IMR-90 (cell line): ENCODE results near the gene PROK2. TPM values are rescaled to one million over a fixed set of nuclear protein-coding genes. Genes with fewer than 3 reads are reported as not detected.

Experiments
- ATAC-seq: fragments of 200-7000 bp; cut with Tn5 transposase; 2 replicates; pipeline ENCODE4 v1.9.1; 2020; ENCODE audit warnings: low read depth, mild to moderate bottlenecking, moderate library complexity
- BruUV-seq: library from RNA; stranded (reverse); fragments of 400-500 nt; replicated peaks from 2 replicates; lab custom pipeline; 2021; lab: Mats Ljungman, UMichigan
- CTCF ChIA-PET: fragments of 300-600 bp; formaldehyde crosslinking; extraction: SDS; loops from one replicate; lab custom pipeline; 2021; ENCODE audit warnings: antibody characterized with exemption; lab: Yijun Ruan, JAX
- POLR2A ChIA-PET: fragments of 300-600 bp; sonication (Branson Sonifier 250); formaldehyde crosslinking; loops from one replicate; lab custom pipeline; 2022; ENCODE audit warnings: antibody characterized with exemption; ENCODE audit not compliant: unreplicated experiment; lab: Charles Lee
- DNase-seq: peaks from one replicate; pipeline ENCODE4 v3.0.0; 2013
- H2AFZ ChIP-seq: replicated peaks from 2 replicates; pipeline ENCODE3; 2013; ENCODE audit warnings: low read length, mild to moderate bottlenecking; ENCODE audit not compliant: poor library complexity
- H2AK5ac ChIP-seq: 2 replicates; pipeline ENCODE4 v1.6.1; 2013; ENCODE audit warnings: low read depth, low read length, inconsistent platforms
- H2AK9ac ChIP-seq: replicated peaks from 2 replicates; pipeline ENCODE3; 2013; ENCODE audit warnings: mild to moderate bottlenecking, low read depth, low read length, moderate library complexity; ENCODE audit not compliant: poor library complexity
- H2BK120ac ChIP-seq: 2 replicates; pipeline ENCODE4 v1.6.1; 2013; ENCODE audit warnings: low read depth, low read length, inconsistent platforms
- H2BK15ac ChIP-seq: 3 replicates; pipeline ENCODE4 v1.6.1; 2013; ENCODE audit warnings: low read depth, low read length, inconsistent platforms
- H2BK20ac ChIP-seq: 2 replicates; pipeline ENCODE4 v1.6.1; 2013; ENCODE audit warnings: low read depth, mild to moderate bottlenecking, inconsistent platforms, low read length, moderate library complexity
- H2BK5ac ChIP-seq: 2 replicates; pipeline ENCODE4 v1.6.1; 2013; ENCODE audit warnings: mild to moderate bottlenecking, low read depth, low read length, inconsistent platforms; ENCODE audit not compliant: poor library complexity, severe bottlenecking
- H3K14ac ChIP-seq: replicated peaks from 2 replicates; pipeline ENCODE4 v1.6.1; 2013; ENCODE audit warnings: low read depth, low read length, inconsistent platforms
- H3K18ac ChIP-seq: 2 replicates; pipeline ENCODE4 v1.6.1; 2013; ENCODE audit warnings: low read depth, low read length, control low read depth
- H3K23ac ChIP-seq: 2 replicates; pipeline ENCODE4 v1.6.1; 2013; ENCODE audit warnings: low read depth, low read length, inconsistent platforms
- H3K27ac ChIP-seq: 2 replicates; pipeline ENCODE4 v1.5.1; 2013; ENCODE audit warnings: mild to moderate bottlenecking, control low read depth, low read length; ENCODE audit not compliant: insufficient read depth
- H3K27me3 ChIP-seq: 2 replicates; pipeline ENCODE4 v1.6.1; 2013; ENCODE audit warnings: low read length; ENCODE audit not compliant: control insufficient read depth, insufficient read depth
- H3K36me3 ChIP-seq: 2 replicates; pipeline ENCODE4 v1.6.1; 2013; ENCODE audit warnings: low read length, mixed read lengths; ENCODE audit not compliant: control insufficient read depth, insufficient read depth
- H3K4ac ChIP-seq: 2 replicates; pipeline ENCODE4 v1.6.1; 2013; ENCODE audit warnings: low read depth, low read length, inconsistent platforms
- H3K4me1 ChIP-seq: 2 replicates; pipeline ENCODE4 v1.6.1; 2013; ENCODE audit warnings: low read length, mixed read lengths; ENCODE audit not compliant: control insufficient read depth, insufficient read depth
- H3K4me2 ChIP-seq: 2 replicates; pipeline ENCODE4 v1.6.1; 2013; ENCODE audit warnings: low read depth, mild to moderate bottlenecking, control low read depth, low read length, moderate library complexity
- H3K4me3 ChIP-seq: 2 replicates; pipeline ENCODE4 v1.5.1; 2013; ENCODE audit warnings: low read depth, mild to moderate bottlenecking, control low read depth, low read length, moderate library complexity; ENCODE audit not compliant: insufficient read depth
- H3K56ac ChIP-seq: 2 replicates; pipeline ENCODE4 v1.6.1; 2013; ENCODE audit warnings: low read length, inconsistent platforms; ENCODE audit not compliant: insufficient read depth; ENCODE audit errors: extremely low read depth
- H3K79me1 ChIP-seq, 2 experiments: 2 replicates each; pipeline ENCODE4 v1.6.1; 2013; ENCODE audit warnings: low read length in 2 of 2, inconsistent platforms in 1 of 2, low read depth in 1 of 2
- H3K9ac ChIP-seq: 2 replicates; pipeline ENCODE4 v1.6.1; 2013; ENCODE audit warnings: low read depth, low read length, control low read depth
- H3K9me1 ChIP-seq: 2 replicates; pipeline ENCODE4 v1.6.1; 2013; ENCODE audit warnings: low read length, inconsistent platforms; ENCODE audit not compliant: insufficient read depth
- H3K9me3 ChIP-seq: 2 replicates; pipeline ENCODE4 v1.6.1; 2013; ENCODE audit warnings: low read length; ENCODE audit not compliant: control insufficient read depth, insufficient read depth
- H4K20me1 ChIP-seq: 2 replicates; pipeline ENCODE4 v1.6.1; 2013; ENCODE audit warnings: low read length, inconsistent platforms; ENCODE audit not compliant: insufficient read depth
- H4K5ac ChIP-seq: 2 replicates; pipeline ENCODE4 v1.6.1; 2013; ENCODE audit warnings: mild to moderate bottlenecking, low read depth, low read length, control low read depth
- H4K8ac ChIP-seq, 2 experiments: 2 replicates each; pipeline ENCODE4 v1.6.1; 2013; ENCODE audit warnings: low read depth in 2 of 2, low read length in 2 of 2, control low read depth in 1 of 2, inconsistent platforms in 1 of 2
- H4K91ac ChIP-seq: 2 replicates; pipeline ENCODE4 v1.6.1; 2013; ENCODE audit warnings: low read depth, low read length, inconsistent platforms; ENCODE audit not compliant: insufficient read depth
- BHLHE40 ChIP-seq: fragments of 150-350 bp; IDR thresholded peaks from 2 replicates; pipeline ENCODE4 v1.6.1; 2016; ENCODE audit warnings: mild to moderate bottlenecking, low read depth, low read length
- CHD1 ChIP-seq: IDR thresholded peaks from 2 replicates; pipeline ENCODE4 v1.6.1; 2012; ENCODE audit warnings: low read depth, low read length, improper control_type of control experiment
- FOS ChIP-seq: fragments of 150-350 bp; IDR thresholded peaks from 2 replicates; pipeline ENCODE4 v1.6.1; 2016; ENCODE audit warnings: low read depth, low read length
- MAFK ChIP-seq: IDR thresholded peaks from 2 replicates; pipeline ENCODE4 v1.6.1; 2012; ENCODE audit warnings: low read depth, low read length, improper control_type of control experiment
- MXI1 ChIP-seq: IDR thresholded peaks from 2 replicates; pipeline ENCODE4 v1.6.1; 2012; ENCODE audit warnings: low read depth, mild to moderate bottlenecking, low read length, moderate library complexity, borderline replicate concordance
- NFE2L2 ChIP-seq: fragments of 150-350 bp; IDR thresholded peaks from 2 replicates; pipeline ENCODE4 v1.6.1; 2016; ENCODE audit warnings: low read depth, mild to moderate bottlenecking, low read length
- POLR2A ChIP-seq: IDR thresholded peaks from 2 replicates; pipeline ENCODE4 v1.6.1; 2012; ENCODE audit warnings: mild to moderate bottlenecking, low read depth, low read length
- RAD21 ChIP-seq: IDR thresholded peaks from 2 replicates; pipeline ENCODE4 v1.6.1; 2012; ENCODE audit warnings: low read length, improper control_type of control experiment
- RCOR1 ChIP-seq: IDR thresholded peaks from 2 replicates; pipeline ENCODE4 v1.6.1; 2012; ENCODE audit warnings: mild to moderate bottlenecking, low read length, improper control_type of control experiment; ENCODE audit not compliant: insufficient replicate concordance
- WGBS, 2 experiments: methylation state at CpG; one replicate each; pipeline versions ENCODE4 v1.1.5 to v1.1.7; 2013; ENCODE audit warnings: missing lambda C conversion rate in 2 of 2; ENCODE audit not compliant: insufficient read length in 1 of 2; ENCODE audit errors: extremely low coverage in 2 of 2; 5-methylcytosine and 5-hydroxymethylcytosine counted together
- dilution Hi-C: fragments of 300-500 bp; cut with HindIII; formaldehyde crosslinking; loops from one replicate; pipeline ENCODE4 v1.14.3; 2018; ENCODE audit warnings: low sequenced_read_pairs; ENCODE audit not compliant: unreplicated experiment
- in situ Hi-C: fragments of 300-500 bp; cut with MboI; formaldehyde crosslinking; loops from 3 replicates; pipeline ENCODE4 v1.14.3; 2019; ENCODE audit warnings: low sequenced_read_pairs, inconsistent platforms, mixed read lengths
- intact Hi-C: fragments of 100-400 bp; cut with micrococcal nuclease; formaldehyde crosslinking; loops from 2 replicates; pipeline ENCODE4 v1.10.0; 2022
- polyA plus RNA-seq, 3 experiments: library from polyadenylated mRNA; depleted of rRNA; stranded (reverse); fragments of >200 nt; gene quantifications; 2 replicates each; pipeline ENCODE4 v1.2.3, GENCODE V29; 2012; ENCODE audit warnings: low replicate concordance in 1 of 3
- total RNA-seq: library from RNA; depleted of rRNA; stranded (reverse); fragments of >200 nt; gene quantifications from 2 replicates; pipeline ENCODE4 v1.2.3, GENCODE V29; 2012
- TF ChIP-seq, protein P1 (sequence below): conservative IDR thresholded peaks from 2 replicates; pipeline ENCODE4 v1.5.1; 2012; ENCODE audit warnings: mild to moderate bottlenecking, low read depth, low read length, improper control_type of control experiment
- TF ChIP-seq, protein P2 (sequence below): fragments of 150-350 bp; IDR thresholded peaks from 2 replicates; pipeline ENCODE4 v1.6.1; 2017; ENCODE audit warnings: mild to moderate bottlenecking, antibody characterized with exemption, low read length, low read depth

The PROK2 gene
- total and polyA plus RNA-seq, 2 of the 4 experiments (the other 2 are of a cell fraction): not detected

DNA sequence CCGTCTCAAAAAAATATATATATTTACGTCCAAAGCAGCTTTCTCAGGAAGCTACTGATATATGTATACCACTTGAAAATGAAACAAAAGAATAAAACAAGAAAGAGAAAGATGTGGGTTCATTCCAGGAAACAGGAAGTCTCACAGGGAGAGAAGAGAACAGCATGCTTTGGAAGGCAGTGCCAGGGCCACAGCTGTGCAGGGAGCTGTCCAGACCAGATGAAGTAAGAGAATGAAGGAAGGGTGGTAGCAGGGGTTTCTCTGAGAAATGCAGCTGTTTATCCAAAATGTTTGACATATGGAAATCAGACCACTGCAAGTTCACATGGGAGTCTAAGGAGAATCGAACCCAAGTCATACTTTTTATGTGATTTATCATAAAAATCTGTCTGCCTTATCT lies 40.2 kb downstream of the PROK2 start:
- Histone ChIP-seq H4K91ac (no peak overlapping the region), H3K23ac (no peak overlapping the region), H2AK9ac (no peak overlapping the region), H2AFZ (no peak overlapping the region), H4K20me1 (no peaks in the 10 kb centered on the region), H3K79me1 (no peaks in the 10 kb centered on the region), H3K56ac (no peak overlapping the region), H3K4me3 (no peak overlapping the region), H3K27me3 (peaks cover 5% of the 10 kb centered on the region), H3K18ac (no peak overlapping the region), H3K4me2 (no peak overlapping the region), H3K27ac (no peak overlapping the region), H3K9me1 (no peaks in the 10 kb centered on the region), H3K9me3 (0 out of 2 replicates have a peak, but pooled peaks cover 2% of the 10 kb centered on the region), H3K4me1 (no peaks in the 10 kb centered on the region), H2AK5ac (no peak overlapping the region), H4K8ac (no peak overlapping the region), H3K14ac (no peak overlapping the region), H2BK15ac (no peak overlapping the region), H2BK20ac (no peak overlapping the region), H3K36me3 (no peaks in the 10 kb centered on the region), H4K5ac (no peak overlapping the region), H2BK5ac (no peak overlapping the region), H3K9ac (no peak overlapping the region), H2BK120ac (no peak overlapping the region), H3K4ac (no peak overlapping the region)
- no TSS peak for BruUV-seq
- in situ Hi-C loops: no loop called here
- CTCF ChIA-PET: interaction anchor here (0.9 kb wide), 1 partner anchor 14 kb away, joined by 4 read pairs; no protein-coding TSS in a partner anchor
- TF ChIP-seq MXI1 (no peak), RCOR1 (no peak), FOS (no peak), BHLHE40 (no peak), POLR2A (no peak), RAD21 (no peak), NFE2L2 (no peak), CHD1 (no peak), MAFK (no peak)
- TF ChIP-seq, protein P1, sequence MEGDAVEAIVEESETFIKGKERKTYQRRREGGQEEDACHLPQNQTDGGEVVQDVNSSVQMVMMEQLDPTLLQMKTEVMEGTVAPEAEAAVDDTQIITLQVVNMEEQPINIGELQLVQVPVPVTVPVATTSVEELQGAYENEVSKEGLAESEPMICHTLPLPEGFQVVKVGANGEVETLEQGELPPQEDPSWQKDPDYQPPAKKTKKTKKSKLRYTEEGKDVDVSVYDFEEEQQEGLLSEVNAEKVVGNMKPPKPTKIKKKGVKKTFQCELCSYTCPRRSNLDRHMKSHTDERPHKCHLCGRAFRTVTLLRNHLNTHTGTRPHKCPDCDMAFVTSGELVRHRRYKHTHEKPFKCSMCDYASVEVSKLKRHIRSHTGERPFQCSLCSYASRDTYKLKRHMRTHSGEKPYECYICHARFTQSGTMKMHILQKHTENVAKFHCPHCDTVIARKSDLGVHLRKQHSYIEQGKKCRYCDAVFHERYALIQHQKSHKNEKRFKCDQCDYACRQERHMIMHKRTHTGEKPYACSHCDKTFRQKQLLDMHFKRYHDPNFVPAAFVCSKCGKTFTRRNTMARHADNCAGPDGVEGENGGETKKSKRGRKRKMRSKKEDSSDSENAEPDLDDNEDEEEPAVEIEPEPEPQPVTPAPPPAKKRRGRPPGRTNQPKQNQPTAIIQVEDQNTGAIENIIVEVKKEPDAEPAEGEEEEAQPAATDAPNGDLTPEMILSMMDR: no peak
- TF ChIP-seq, protein P2, sequence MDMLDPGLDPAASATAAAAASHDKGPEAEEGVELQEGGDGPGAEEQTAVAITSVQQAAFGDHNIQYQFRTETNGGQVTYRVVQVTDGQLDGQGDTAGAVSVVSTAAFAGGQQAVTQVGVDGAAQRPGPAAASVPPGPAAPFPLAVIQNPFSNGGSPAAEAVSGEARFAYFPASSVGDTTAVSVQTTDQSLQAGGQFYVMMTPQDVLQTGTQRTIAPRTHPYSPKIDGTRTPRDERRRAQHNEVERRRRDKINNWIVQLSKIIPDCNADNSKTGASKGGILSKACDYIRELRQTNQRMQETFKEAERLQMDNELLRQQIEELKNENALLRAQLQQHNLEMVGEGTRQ: no peak
- ATAC-seq: no peak
- dilution Hi-C loops: no loop called here
- no peak for DNase-seq
- intact Hi-C loops: no loop called here
- POLR2A ChIA-PET: no interaction called here
- whole genome bisulfite sequencing, 2 experiments: no CpG with 5 or more reads among the region's 3 CpGs
